SK-N-SH treated with all-trans-retinoic acid at 6 μM for 48 hours (cell line): ENCODE results near the gene SAMD8.

ENCODE experiments used
- ATAC-seq: fragments of 200-7000 bp; cut with Tn5 transposase; 3 replicates; pipeline ENCODE4 v1.9.1; 2020; ENCODE audit warnings: mild to moderate bottlenecking, moderate library complexity
- ARNTL ChIP-seq: fragments of 450-650 bp; formaldehyde crosslinking; IDR thresholded peaks from 2 replicates; pipeline ENCODE4 v1.5.0; 2020; ENCODE audit warnings: low read depth, mild to moderate bottlenecking, moderate library complexity, borderline replicate concordance
- BACH2 ChIP-seq: fragments of 250-450 bp; sonication (Bioruptor Pico); IDR thresholded peaks from 2 replicates; pipeline ENCODE4 v1.9.0; 2021; ENCODE audit warnings: mild to moderate bottlenecking, borderline replicate concordance
- CREB5 ChIP-seq: fragments of 250-450 bp; sonication (Bioruptor Pico); IDR thresholded peaks from 2 replicates; pipeline ENCODE4 v1.5.1; 2020; ENCODE audit warnings: low read depth, mild to moderate bottlenecking, moderate library complexity
- CSDC2 ChIP-seq: fragments of 250-450 bp; sonication (Bioruptor Pico); IDR thresholded peaks from 2 replicates; pipeline ENCODE4 v1.5.0; 2020; ENCODE audit warnings: mild to moderate bottlenecking, moderate library complexity
- ESRRG ChIP-seq: fragments of 250-450 bp; sonication (Bioruptor Pico); IDR thresholded peaks from 2 replicates; pipeline ENCODE4 v1.6.1; 2021; ENCODE audit warnings: mild to moderate bottlenecking
- GLIS3 ChIP-seq: fragments of 250-450 bp; sonication (Bioruptor Pico); IDR thresholded peaks from 2 replicates; pipeline ENCODE4 v1.5.0; 2020; ENCODE audit warnings: mild to moderate bottlenecking, moderate library complexity
- ISL1 ChIP-seq: fragments of 250-450 bp; sonication (Bioruptor Pico); IDR thresholded peaks from 2 replicates; pipeline ENCODE4 v2.1.2; 2022; ENCODE audit warnings: mild to moderate bottlenecking, moderate library complexity
- OSR1 ChIP-seq: fragments of 250-450 bp; sonication (Bioruptor Pico); IDR thresholded peaks from 2 replicates; pipeline ENCODE4 v1.8.0; 2022; ENCODE audit warnings: moderate library complexity, mild to moderate bottlenecking, inconsistent platforms
- PATZ1 ChIP-seq: fragments of 250-450 bp; sonication (Bioruptor Pico); IDR thresholded peaks from 2 replicates; pipeline ENCODE4 v1.8.0; 2020; ENCODE audit warnings: mild to moderate bottlenecking, moderate library complexity, borderline replicate concordance
- POU6F1 ChIP-seq: fragments of 250-450 bp; sonication (Bioruptor Pico); IDR thresholded peaks from 2 replicates; pipeline ENCODE4 v1.8.0; 2021; ENCODE audit warnings: low read depth, mild to moderate bottlenecking, moderate library complexity, borderline replicate concordance
- PPARA ChIP-seq: fragments of 250-450 bp; sonication (Bioruptor Pico); IDR thresholded peaks from 2 replicates; pipeline ENCODE4 v1.5.0; 2020; ENCODE audit warnings: mild to moderate bottlenecking, borderline replicate concordance
- SNAI2 ChIP-seq: fragments of 250-450 bp; sonication (Bioruptor Pico); IDR thresholded peaks from 2 replicates; pipeline ENCODE4 v1.5.0; 2020; ENCODE audit warnings: mild to moderate bottlenecking, moderate library complexity
- TCF4 ChIP-seq: fragments of 250-450 bp; sonication (Bioruptor Pico); IDR thresholded peaks from 2 replicates; pipeline ENCODE4 v1.8.0; 2021; ENCODE audit warnings: mild to moderate bottlenecking, moderate library complexity, borderline replicate concordance
- TOX ChIP-seq: fragments of 250-450 bp; sonication (Bioruptor Pico); IDR thresholded peaks from 2 replicates; pipeline ENCODE4 v1.8.0; 2021; ENCODE audit warnings: mild to moderate bottlenecking, moderate library complexity, borderline replicate concordance
- TSHZ2 ChIP-seq: fragments of 250-450 bp; sonication (Bioruptor Pico); IDR thresholded peaks from 2 replicates; pipeline ENCODE4 v1.5.0; 2020; ENCODE audit warnings: mild to moderate bottlenecking, moderate library complexity
- ZC3H10 ChIP-seq: fragments of 250-450 bp; sonication (Bioruptor Pico); IDR thresholded peaks from 2 replicates; pipeline ENCODE4 v1.5.1; 2021; ENCODE audit warnings: mild to moderate bottlenecking, moderate library complexity
- ZFP3 ChIP-seq: fragments of 250-450 bp; sonication (Bioruptor Pico); IDR thresholded peaks from 2 replicates; pipeline ENCODE4 v1.5.0; 2020; ENCODE audit warnings: mild to moderate bottlenecking, moderate library complexity
- ZFP30 ChIP-seq: fragments of 450-650 bp; formaldehyde crosslinking; IDR thresholded peaks from 2 replicates; pipeline ENCODE4 v1.5.0; 2022; ENCODE audit warnings: mild to moderate bottlenecking, moderate library complexity
- ZNF565 ChIP-seq: fragments of 450-650 bp; formaldehyde crosslinking; conservative IDR thresholded peaks from 2 replicates; pipeline ENCODE4 v1.5.0; 2020; ENCODE audit warnings: low read depth, mild to moderate bottlenecking, moderate library complexity
- ZNF70 ChIP-seq: fragments of 450-650 bp; formaldehyde crosslinking; IDR thresholded peaks from 2 replicates; pipeline ENCODE4 v1.5.0; 2020; ENCODE audit warnings: mild to moderate bottlenecking, moderate library complexity
- ZNF8 ChIP-seq: fragments of 450-650 bp; formaldehyde crosslinking; IDR thresholded peaks from 2 replicates; pipeline ENCODE4 v1.5.0; 2020; ENCODE audit warnings: mild to moderate bottlenecking, moderate library complexity

SAMD8 gene

GRCh38 chr10:75076348-75076747 lies 35.1 kb upstream of the SAMD8 start:
- TF ChIP-seq TOX (CRISPR knock-in tag) (no peak), POU6F1 (CRISPR knock-in tag) (no peak), BACH2 (CRISPR knock-in tag) (no peak)
- ATAC-seq: no peak

GRCh38 chr10:75079436-75080083 lies 31.9 kb upstream of the SAMD8 start:
- ATAC-seq: no peak

GRCh38 chr10:75080554-75080953 lies 30.9 kb upstream of the SAMD8 start:
- TF ChIP-seq BACH2 (CRISPR knock-in tag) (no peak), TSHZ2 (CRISPR knock-in tag) (no peak), ZNF70 (no peak), CREB5 (CRISPR knock-in tag) (no peak), TOX (CRISPR knock-in tag) (no peak), ZC3H10 (CRISPR knock-in tag) (no peak), TCF4 (no peak), ZFP30 (CRISPR knock-in tag) (no peak), ISL1 (CRISPR knock-in tag) (no peak), GLIS3 (CRISPR knock-in tag) (no peak), ZNF8 (no peak), ARNTL (CRISPR knock-in tag) (no peak), SNAI2 (CRISPR knock-in tag) (no peak), PPARA (no peak), CSDC2 (CRISPR knock-in tag) (no peak)
- ATAC-seq: no peak

More at GRCh38 chr10:75079436-75080083, 31.9 kb upstream of the SAMD8 start:
- TF ChIP-seq ARNTL (CRISPR knock-in tag): no peak
- TF ChIP-seq PATZ1 (CRISPR knock-in tag): no peak
- TF ChIP-seq ZNF565: no peak
- TF ChIP-seq ZFP3 (CRISPR knock-in tag): no peak
- TF ChIP-seq OSR1: no peak

- no peak for ATAC-seq
- TF ChIP-seq ESRRG (no peak), ZFP30 (CRISPR knock-in tag) (no peak), ZNF8 (no peak), ZC3H10 (CRISPR knock-in tag) (no peak), ISL1 (CRISPR knock-in tag) (no peak), PATZ1 (CRISPR knock-in tag) (no peak), BACH2 (CRISPR knock-in tag) (no peak), CREB5 (CRISPR knock-in tag) (no peak), PPARA (no peak), ZNF565 (no peak), CSDC2 (CRISPR knock-in tag) (no peak), TCF4 (no peak), GLIS3 (CRISPR knock-in tag) (no peak), SNAI2 (CRISPR knock-in tag) (no peak)
Observed at GRCh38 chr10:75081379-75081778, 30.1 kb upstream of the SAMD8 start.
